Measurements from ENCODE around the gene KRTAP9-2. TPM values are rescaled to one million over a fixed set of nuclear protein-coding genes. Genes with fewer than 3 reads are reported as not detected.
"Not testable (repeated sequence)": the region's sequence is repeated elsewhere in the genome, so short reads cannot be mapped to it uniquely, and the experiment has no call there.

The KRTAP9-2 gene
- polyA plus RNA-seq, 1 donor (not counting 4 experiments of a cell fraction or from before 2014, with no cell fraction given): not detected

- H3K4me1 ChIP-seq (ENCODE audit: control insufficient read depth, extremely low read depth, insufficient read depth, low read length): no peaks in the 10 kb centered on the region
- DNase-seq (ENCODE audit: low read depth, low spot score) (no peak), FAIRE-seq (no peak)
- no peaks in the 10 kb centered on the region for H4K20me1 ChIP-seq (ENCODE audit: control insufficient read depth, extremely low read depth, insufficient read depth, low read length)
- no peaks in the 10 kb centered on the region for H3K9me1 ChIP-seq (ENCODE audit: control insufficient read depth, extremely low read depth, insufficient read depth, low read length)
- no peak overlapping the region for H3K9ac ChIP-seq (ENCODE audit: control insufficient read depth, extremely low read depth, insufficient read depth, low read length)
- no peak overlapping the region for H2AFZ ChIP-seq (ENCODE audit: control insufficient read depth, low read length)
- no peaks in the 10 kb centered on the region for H3K27me3 ChIP-seq (ENCODE audit: control insufficient read depth, extremely low read depth, insufficient read depth, low read length)
- dilution Hi-C loops (cut with MboI; ENCODE audit: extremely low pct_ligation_motif_present, low sequenced_read_pairs): no loop called here
- no peaks in the 10 kb centered on the region for H3K79me2 ChIP-seq (ENCODE audit: control insufficient read depth, insufficient read depth, low read length)
- H3K36me3 ChIP-seq (ENCODE audit: control insufficient read depth in 2 of 2, extremely low read depth in 1 of 2, insufficient read depth in 2 of 2, low read length in 2 of 2): no peaks in the 10 kb centered on the region
- no peak overlapping the region for H3K4me2 ChIP-seq (ENCODE audit: control insufficient read depth, extremely low read depth, insufficient read depth, low read depth, low read length)
- H3K27ac ChIP-seq (ENCODE audit: control insufficient read depth, insufficient read depth, low read length): no peak overlapping the region
- TF ChIP-seq CTCF (optimal IDR thresholded peaks at IDR 0.05 in 1 of 3, IDR thresholded peaks at IDR 0.05 in 1 of 3, conservative IDR thresholded peaks at IDR 0.05 in 1 of 3; ENCODE audit: extremely low read depth in 1 of 3, insufficient read depth in 2 of 3, low read length in 3 of 3) (no peak), EZH2 (IDR thresholded peaks at IDR 0.05; ENCODE audit: low read length) (no peak)
- H3K4me3 ChIP-seq (ENCODE audit: control insufficient read depth in 2 of 3, extremely low read depth in 1 of 3, insufficient read depth in 2 of 3, low read depth in 1 of 3, low read length in 3 of 3): no peak overlapping the region
- H3K9me3 ChIP-seq (ENCODE audit: control insufficient read depth, low read depth, low read length): no peaks in the 10 kb centered on the region
These were observed 3.6 kb downstream of the KRTAP9-2 start for GRCh38 chr17:41230094-41230493.

DNA sequence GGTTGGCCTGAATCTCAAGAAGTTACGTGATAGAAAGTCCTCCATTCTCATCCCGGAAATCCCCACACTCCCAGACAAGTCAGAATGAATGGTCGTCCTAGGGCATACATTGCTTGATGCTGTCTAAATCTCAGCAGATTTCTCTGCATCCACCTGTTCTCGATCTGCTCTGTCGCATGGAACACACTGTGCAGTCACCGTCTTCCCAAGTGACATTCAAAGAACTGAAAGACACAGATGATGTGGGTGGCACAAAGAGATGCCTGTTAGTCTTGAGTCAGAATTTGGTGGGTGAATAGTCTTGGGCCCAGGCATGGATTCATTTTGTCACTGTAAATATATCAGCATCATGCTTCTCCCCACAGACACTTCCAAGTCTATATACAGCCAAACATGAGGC, 5.3 kb downstream of the KRTAP9-2 start:
- Histone ChIP-seq H3K4me3 (ENCODE audit: control insufficient read depth in 2 of 3, extremely low read depth in 1 of 3, insufficient read depth in 2 of 3, low read depth in 1 of 3, low read length in 3 of 3) (no peak overlapping the region), H3K36me3 (ENCODE audit: control insufficient read depth in 2 of 2, extremely low read depth in 1 of 2, insufficient read depth in 2 of 2, low read length in 2 of 2) (no peaks in the 10 kb centered on the region), H3K9ac (ENCODE audit: control insufficient read depth, extremely low read depth, insufficient read depth, low read length) (no peak overlapping the region), H3K27ac (ENCODE audit: control insufficient read depth, insufficient read depth, low read length) (no peak overlapping the region), H3K79me2 (ENCODE audit: control insufficient read depth, insufficient read depth, low read length) (no peaks in the 10 kb centered on the region), H3K4me2 (ENCODE audit: control insufficient read depth, extremely low read depth, insufficient read depth, low read depth, low read length) (no peak overlapping the region), H3K27me3 (ENCODE audit: control insufficient read depth, extremely low read depth, insufficient read depth, low read length) (no peaks in the 10 kb centered on the region), H3K9me1 (ENCODE audit: control insufficient read depth, extremely low read depth, insufficient read depth, low read length) (no peaks in the 10 kb centered on the region), H4K20me1 (ENCODE audit: control insufficient read depth, extremely low read depth, insufficient read depth, low read length) (no peaks in the 10 kb centered on the region), H3K4me1 (ENCODE audit: control insufficient read depth, extremely low read depth, insufficient read depth, low read length) (no peaks in the 10 kb centered on the region), H3K9me3 (ENCODE audit: control insufficient read depth, low read depth, low read length) (no peaks in the 10 kb centered on the region), H2AFZ (ENCODE audit: control insufficient read depth, low read length) (no peak overlapping the region)
- dilution Hi-C loops (cut with MboI; ENCODE audit: extremely low pct_ligation_motif_present, low sequenced_read_pairs): no loop called here
- DNase-seq (ENCODE audit: low read depth, low spot score) (no peak), FAIRE-seq (no peak)
- TF ChIP-seq CTCF (optimal IDR thresholded peaks at IDR 0.05 in 1 of 3, IDR thresholded peaks at IDR 0.05 in 1 of 3, conservative IDR thresholded peaks at IDR 0.05 in 1 of 3; ENCODE audit: extremely low read depth in 1 of 3, insufficient read depth in 2 of 3, low read length in 3 of 3) (no peak), EZH2 (IDR thresholded peaks at IDR 0.05; ENCODE audit: low read length) (no peak)

GRCh38 chr17:41232399-41233105, 6.1 kb downstream of the KRTAP9-2 start, which contains the start of gene KRTAP9-3:
Gene KRTAP9-3 (plus strand): TSS chr17:41232449. CDS start chr17:41232502, 53 bp downstream.
- H3K4me3 ChIP-seq (ENCODE audit: control insufficient read depth in 2 of 3, extremely low read depth in 1 of 3, insufficient read depth in 2 of 3, low read depth in 1 of 3, low read length in 3 of 3); H3K79me2 ChIP-seq (ENCODE audit: control insufficient read depth, insufficient read depth, low read length); H3K9me3 ChIP-seq (ENCODE audit: control insufficient read depth, low read depth, low read length); H3K27me3 ChIP-seq (ENCODE audit: control insufficient read depth, extremely low read depth, insufficient read depth, low read length); H3K9ac ChIP-seq (ENCODE audit: control insufficient read depth, extremely low read depth, insufficient read depth, low read length); H3K9me1 ChIP-seq (ENCODE audit: control insufficient read depth, extremely low read depth, insufficient read depth, low read length); dilution Hi-C loops (cut with MboI; ENCODE audit: extremely low pct_ligation_motif_present, low sequenced_read_pairs); H2AFZ ChIP-seq (ENCODE audit: control insufficient read depth, low read length); DNase-seq (ENCODE audit: low read depth, low spot score); H3K36me3 ChIP-seq (ENCODE audit: control insufficient read depth in 2 of 2, extremely low read depth in 1 of 2, insufficient read depth in 2 of 2, low read length in 2 of 2); H4K20me1 ChIP-seq (ENCODE audit: control insufficient read depth, extremely low read depth, insufficient read depth, low read length); H3K4me2 ChIP-seq (ENCODE audit: control insufficient read depth, extremely low read depth, insufficient read depth, low read depth, low read length); FAIRE-seq; H3K4me1 ChIP-seq (ENCODE audit: control insufficient read depth, extremely low read depth, insufficient read depth, low read length); H3K27ac ChIP-seq (ENCODE audit: control insufficient read depth, insufficient read depth, low read length): not testable (repeated sequence)

DNA sequence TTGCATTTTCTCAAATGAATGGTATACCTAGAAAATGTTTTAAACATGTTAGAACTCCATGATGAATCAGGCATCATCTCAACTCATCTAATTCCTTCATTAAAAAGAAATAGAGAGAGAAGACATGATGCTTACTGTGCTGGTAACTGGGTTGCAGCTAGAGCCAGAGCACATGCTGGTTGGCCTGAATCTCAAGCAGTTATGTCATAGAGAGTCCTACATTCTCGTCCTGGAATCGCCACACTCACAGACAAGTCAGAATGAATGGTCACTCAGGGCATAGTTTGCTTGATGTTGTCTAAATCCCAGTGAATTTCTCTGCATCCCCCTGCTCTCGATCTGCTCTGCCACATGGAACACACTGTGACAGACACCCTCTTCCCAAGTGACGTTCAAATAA, 10.7 kb downstream of the KRTAP9-2 start:
- H3K79me2 ChIP-seq (ENCODE audit: control insufficient read depth, insufficient read depth, low read length); H3K36me3 ChIP-seq (ENCODE audit: control insufficient read depth in 2 of 2, extremely low read depth in 1 of 2, insufficient read depth in 2 of 2, low read length in 2 of 2); H3K27me3 ChIP-seq (ENCODE audit: control insufficient read depth, extremely low read depth, insufficient read depth, low read length); H4K20me1 ChIP-seq (ENCODE audit: control insufficient read depth, extremely low read depth, insufficient read depth, low read length); H3K9ac ChIP-seq (ENCODE audit: control insufficient read depth, extremely low read depth, insufficient read depth, low read length); FAIRE-seq; H3K4me3 ChIP-seq (ENCODE audit: control insufficient read depth in 2 of 3, extremely low read depth in 1 of 3, insufficient read depth in 2 of 3, low read depth in 1 of 3, low read length in 3 of 3); dilution Hi-C loops (cut with MboI; ENCODE audit: extremely low pct_ligation_motif_present, low sequenced_read_pairs); H3K27ac ChIP-seq (ENCODE audit: control insufficient read depth, insufficient read depth, low read length); H3K4me1 ChIP-seq (ENCODE audit: control insufficient read depth, extremely low read depth, insufficient read depth, low read length); DNase-seq (ENCODE audit: low read depth, low spot score); H2AFZ ChIP-seq (ENCODE audit: control insufficient read depth, low read length); H3K9me3 ChIP-seq (ENCODE audit: control insufficient read depth, low read depth, low read length); H3K9me1 ChIP-seq (ENCODE audit: control insufficient read depth, extremely low read depth, insufficient read depth, low read length); H3K4me2 ChIP-seq (ENCODE audit: control insufficient read depth, extremely low read depth, insufficient read depth, low read depth, low read length): not testable (repeated sequence)

Data from keratinocyte (primary cell).